Neural crest cell (in vitro differentiated cells): Measurements from ENCODE around the gene TCP11. TPM values are rescaled to one million over a fixed set of nuclear protein-coding genes. Genes with fewer than 3 reads are reported as not detected.

Source experiments
- DNase-seq: peaks from one replicate; pipeline ENCODE4 v3.0.0; 2021; ENCODE audit warnings: low read depth, mixed read lengths, low spot score
- H3K27ac Mint-ChIP-seq: one replicate; pipeline ENCODE4 v1.8.0; 2021; ENCODE audit warnings: mild to moderate bottlenecking, mixed read lengths; ENCODE audit not compliant: unreplicated experiment
- H3K27me3 Mint-ChIP-seq: 2 replicates; pipeline ENCODE4 v1.8.0; 2021; ENCODE audit warnings: low read depth, mild to moderate bottlenecking, mixed read lengths
- H3K36me3 Mint-ChIP-seq: 2 replicates; pipeline ENCODE4 v1.8.0; 2021; ENCODE audit warnings: low read depth, mild to moderate bottlenecking, mixed read lengths
- H3K4me1 Mint-ChIP-seq: 2 replicates; pipeline ENCODE4 v1.8.0; 2021; ENCODE audit warnings: mixed read lengths
- H3K4me3 Mint-ChIP-seq: one replicate; pipeline ENCODE4 v1.8.0; 2021; ENCODE audit warnings: mild to moderate bottlenecking, mixed read lengths
- H3K9me3 Mint-ChIP-seq: 2 replicates; pipeline ENCODE4 v1.8.0; 2021; ENCODE audit warnings: mixed read lengths
- total RNA-seq: library from RNA; stranded (reverse); gene quantifications from 2 replicates; pipeline ENCODE4 v1.2.1, GENCODE V29; 2021
- TF ChIP-seq, protein P1 (sequence below): fragments of 200-600 bp; sonication (generic); conservative IDR thresholded peaks from 2 replicates; pipeline ENCODE4 v1.5.0; 2021; ENCODE audit warnings: antibody characterized with exemption, mild to moderate bottlenecking

The TCP11 gene
- total RNA-seq, 1 donor from 2014 or later: not detected

DNA sequence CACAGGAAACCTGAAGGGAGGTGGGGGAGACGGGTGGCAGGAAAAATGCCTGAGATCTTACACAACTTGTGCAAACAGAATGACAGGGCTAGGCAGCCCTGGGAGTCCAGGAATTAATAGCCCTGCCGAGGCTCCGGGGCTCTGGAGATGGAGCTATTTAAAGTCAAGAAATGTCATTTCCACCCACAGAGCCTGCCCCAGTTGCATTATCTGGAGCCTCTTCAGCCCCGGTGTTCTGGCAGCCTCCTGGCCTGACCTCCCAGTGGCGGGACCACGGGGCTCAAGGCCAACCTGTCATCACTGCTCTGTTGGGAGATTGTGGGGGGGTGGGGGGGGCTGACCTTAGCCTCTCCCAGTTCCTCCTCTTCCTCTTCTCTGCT is 44.2 kb upstream of the TCP11 start:
- TF ChIP-seq, protein P1, sequence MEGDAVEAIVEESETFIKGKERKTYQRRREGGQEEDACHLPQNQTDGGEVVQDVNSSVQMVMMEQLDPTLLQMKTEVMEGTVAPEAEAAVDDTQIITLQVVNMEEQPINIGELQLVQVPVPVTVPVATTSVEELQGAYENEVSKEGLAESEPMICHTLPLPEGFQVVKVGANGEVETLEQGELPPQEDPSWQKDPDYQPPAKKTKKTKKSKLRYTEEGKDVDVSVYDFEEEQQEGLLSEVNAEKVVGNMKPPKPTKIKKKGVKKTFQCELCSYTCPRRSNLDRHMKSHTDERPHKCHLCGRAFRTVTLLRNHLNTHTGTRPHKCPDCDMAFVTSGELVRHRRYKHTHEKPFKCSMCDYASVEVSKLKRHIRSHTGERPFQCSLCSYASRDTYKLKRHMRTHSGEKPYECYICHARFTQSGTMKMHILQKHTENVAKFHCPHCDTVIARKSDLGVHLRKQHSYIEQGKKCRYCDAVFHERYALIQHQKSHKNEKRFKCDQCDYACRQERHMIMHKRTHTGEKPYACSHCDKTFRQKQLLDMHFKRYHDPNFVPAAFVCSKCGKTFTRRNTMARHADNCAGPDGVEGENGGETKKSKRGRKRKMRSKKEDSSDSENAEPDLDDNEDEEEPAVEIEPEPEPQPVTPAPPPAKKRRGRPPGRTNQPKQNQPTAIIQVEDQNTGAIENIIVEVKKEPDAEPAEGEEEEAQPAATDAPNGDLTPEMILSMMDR: no peak
- Mint-ChIP-seq H3K27me3 (peaks cover 2% of the 10 kb centered on the region), H3K4me3 (no peak overlapping the region), H3K4me1 (peaks cover 14% of the 10 kb centered on the region), H3K27ac (no peak overlapping the region), H3K36me3 (no peaks in the 10 kb centered on the region), H3K9me3 (peaks cover 6% of the 10 kb centered on the region)
- DNase-seq: no peak

- Mint-ChIP-seq H3K9me3 (peaks cover 6% of the 10 kb centered on the region), H3K27me3 (peaks cover 2% of the 10 kb centered on the region), H3K36me3 (no peaks in the 10 kb centered on the region), H3K4me3 (no peak overlapping the region), H3K4me1 (peaks cover 20% of the 10 kb centered on the region), H3K27ac (no peak overlapping the region)
- DNase-seq: no peak
- TF ChIP-seq, protein P1: no peak
These were observed 43.6 kb upstream of the TCP11 start for GRCh38 chr6:35184580-35185301.

- Mint-ChIP-seq H3K4me1 (peaks cover 26% of the 10 kb centered on the region), H3K36me3 (no peaks in the 10 kb centered on the region), H3K9me3 (peaks cover 4% of the 10 kb centered on the region), H3K27ac (no peak overlapping the region), H3K4me3 (no peak overlapping the region), H3K27me3 (peaks cover 2% of the 10 kb centered on the region)
- TF ChIP-seq, protein P1: no peak
- no peak for DNase-seq
These were observed 42.8 kb upstream of the TCP11 start for GRCh38 chr6:35183935-35184334.

GRCh38 chr6:35183281-35183680 is 42.1 kb upstream of the TCP11 start:
- H3K4me1 Mint-ChIP-seq: peaks cover 29% of the 10 kb centered on the region
- H3K27ac Mint-ChIP-seq: no peak overlapping the region
- peaks cover 2% of the 10 kb centered on the region for H3K27me3 Mint-ChIP-seq

DNA sequence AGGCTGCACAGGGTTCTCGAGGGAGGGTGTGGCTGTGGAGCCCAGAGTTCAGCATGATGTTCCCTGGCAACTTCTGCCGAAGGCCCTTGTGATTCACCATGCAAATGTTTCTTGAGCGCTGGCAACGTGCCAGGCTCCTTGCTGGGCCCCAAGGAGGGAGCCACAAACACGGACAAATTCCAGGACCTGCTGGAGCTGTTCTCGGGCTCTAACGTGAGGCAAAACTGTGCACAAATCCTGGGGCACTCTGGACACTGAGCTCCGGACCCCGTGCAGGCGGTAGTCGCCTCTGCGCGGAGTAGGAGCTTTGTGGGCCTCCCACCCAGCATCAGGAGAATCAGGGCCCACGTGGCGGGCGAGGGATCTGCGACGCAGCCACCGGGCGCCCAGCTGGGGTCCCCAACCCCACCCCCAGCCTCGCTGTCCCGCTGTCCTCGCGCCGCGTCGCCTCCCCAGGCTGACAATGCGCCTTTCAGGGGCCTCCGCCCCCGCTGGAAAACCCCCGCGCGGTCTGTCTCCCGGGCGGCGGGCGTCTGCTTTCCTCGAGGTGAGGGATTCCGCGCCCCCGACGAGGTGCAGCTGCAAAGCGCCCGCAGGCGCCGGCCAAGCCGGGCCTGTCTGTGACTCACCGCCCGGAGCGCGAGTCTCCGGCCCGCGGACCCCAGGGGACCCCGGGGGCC is 40.9 kb upstream of the TCP11 start:
- Mint-ChIP-seq H3K27ac (no peak overlapping the region), H3K4me1 (peaks cover 29% of the 10 kb centered on the region), H3K27me3 (peaks cover 2% of the 10 kb centered on the region), H3K36me3 (no peaks in the 10 kb centered on the region), H3K9me3 (peaks cover 3% of the 10 kb centered on the region), H3K4me3 (no peak overlapping the region)
- TF ChIP-seq, protein P1: no peak
- DNase-seq: no peak

More at GRCh38 chr6:35183281-35183680, 42.1 kb upstream of the TCP11 start:
- DNase-seq: no peak
- no peak overlapping the region for H3K4me3 Mint-ChIP-seq
- peaks cover 3% of the 10 kb centered on the region for H3K9me3 Mint-ChIP-seq
- no peaks in the 10 kb centered on the region for H3K36me3 Mint-ChIP-seq
- TF ChIP-seq, protein P1: no peak
